ENCODE results near the gene ANO2.

Gene ANO2

GRCh38 chr12:5643266-5643665 lies 301.8 kb downstream of the ANO2 start:
- no peak overlapping the region for H3K4me3 ChIP-seq (ENCODE audit: low read depth, low read length)
- TF ChIP-seq POLR2A (IDR thresholded peaks at IDR 0.05; ENCODE audit: extremely low read depth, insufficient read length) (no peak), MYC (IDR thresholded peaks at IDR 0.05; ENCODE audit: low read depth, low read length) (no peak), MAX (IDR thresholded peaks at IDR 0.05; ENCODE audit: low read depth, low read length) (no peak)
- TF ChIP-seq, protein P1, sequence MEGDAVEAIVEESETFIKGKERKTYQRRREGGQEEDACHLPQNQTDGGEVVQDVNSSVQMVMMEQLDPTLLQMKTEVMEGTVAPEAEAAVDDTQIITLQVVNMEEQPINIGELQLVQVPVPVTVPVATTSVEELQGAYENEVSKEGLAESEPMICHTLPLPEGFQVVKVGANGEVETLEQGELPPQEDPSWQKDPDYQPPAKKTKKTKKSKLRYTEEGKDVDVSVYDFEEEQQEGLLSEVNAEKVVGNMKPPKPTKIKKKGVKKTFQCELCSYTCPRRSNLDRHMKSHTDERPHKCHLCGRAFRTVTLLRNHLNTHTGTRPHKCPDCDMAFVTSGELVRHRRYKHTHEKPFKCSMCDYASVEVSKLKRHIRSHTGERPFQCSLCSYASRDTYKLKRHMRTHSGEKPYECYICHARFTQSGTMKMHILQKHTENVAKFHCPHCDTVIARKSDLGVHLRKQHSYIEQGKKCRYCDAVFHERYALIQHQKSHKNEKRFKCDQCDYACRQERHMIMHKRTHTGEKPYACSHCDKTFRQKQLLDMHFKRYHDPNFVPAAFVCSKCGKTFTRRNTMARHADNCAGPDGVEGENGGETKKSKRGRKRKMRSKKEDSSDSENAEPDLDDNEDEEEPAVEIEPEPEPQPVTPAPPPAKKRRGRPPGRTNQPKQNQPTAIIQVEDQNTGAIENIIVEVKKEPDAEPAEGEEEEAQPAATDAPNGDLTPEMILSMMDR (IDR thresholded peaks at IDR 0.05; ENCODE audit: low read depth, low read length): no peak
- DNase-seq (ENCODE audit: low read depth): no peak

- H3K4me3 ChIP-seq (ENCODE audit: low read depth, low read length): no peak overlapping the region
- TF ChIP-seq, protein P1 (IDR thresholded peaks at IDR 0.05; ENCODE audit: low read depth, low read length): no peak
- no peak for DNase-seq (ENCODE audit: low read depth)
Observed at GRCh38 chr12:5637698-5638097, 307.4 kb downstream of the ANO2 start.

GRCh38 chr12:5636907-5637306 lies 308.2 kb downstream of the ANO2 start:
- no peak overlapping the region for H3K4me3 ChIP-seq (ENCODE audit: low read depth, low read length)
- no peak for TF ChIP-seq POLR2A (IDR thresholded peaks at IDR 0.05; ENCODE audit: extremely low read depth, insufficient read length)
- TF ChIP-seq MYC (IDR thresholded peaks at IDR 0.05; ENCODE audit: low read depth, low read length): no peak
- TF ChIP-seq MAX (IDR thresholded peaks at IDR 0.05; ENCODE audit: low read depth, low read length): no peak
- TF ChIP-seq, protein P1 (IDR thresholded peaks at IDR 0.05; ENCODE audit: low read depth, low read length): no peak
- no peak for DNase-seq (ENCODE audit: low read depth)

DNA sequence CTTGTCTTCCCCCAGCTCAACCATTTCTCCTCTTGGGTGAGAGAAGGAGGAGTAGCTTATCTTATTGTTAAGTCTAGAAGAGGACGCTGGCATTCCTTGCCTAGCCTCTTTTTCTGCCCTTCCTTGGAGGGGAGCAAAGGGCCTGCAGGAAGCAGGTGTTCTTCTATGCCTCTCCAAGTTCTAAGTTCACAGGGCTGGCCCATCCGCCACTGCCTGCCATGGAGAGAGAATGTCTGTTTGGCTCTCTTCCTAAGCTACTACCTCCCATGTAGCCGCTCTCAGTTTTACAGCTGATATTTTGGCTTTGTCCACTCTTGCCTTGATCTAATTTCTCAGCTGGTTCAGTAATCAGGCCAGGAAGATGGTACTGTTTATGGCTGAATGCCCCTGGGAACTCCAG lies 312.0 kb downstream of the ANO2 start:
- TF ChIP-seq MYC (IDR thresholded peaks at IDR 0.05; ENCODE audit: low read depth, low read length) (no peak), MAX (IDR thresholded peaks at IDR 0.05; ENCODE audit: low read depth, low read length) (no peak), POLR2A (IDR thresholded peaks at IDR 0.05; ENCODE audit: extremely low read depth, insufficient read length) (no peak)
- TF ChIP-seq, protein P1 (IDR thresholded peaks at IDR 0.05; ENCODE audit: low read depth, low read length): no peak

GRCh38 chr12:5632453-5632852 lies 312.6 kb downstream of the ANO2 start:
- DNase-seq (ENCODE audit: low read depth): no peak
- TF ChIP-seq MAX (IDR thresholded peaks at IDR 0.05; ENCODE audit: low read depth, low read length) (no peak), POLR2A (IDR thresholded peaks at IDR 0.05; ENCODE audit: extremely low read depth, insufficient read length) (no peak), MYC (IDR thresholded peaks at IDR 0.05; ENCODE audit: low read depth, low read length) (no peak)
- TF ChIP-seq, protein P1 (IDR thresholded peaks at IDR 0.05; ENCODE audit: low read depth, low read length): no peak
- H3K4me3 ChIP-seq (ENCODE audit: low read depth, low read length): no peak overlapping the region

More for the DNA sequence above, 312.0 kb downstream of the ANO2 start:
- DNase-seq (ENCODE audit: low read depth): no peak
- no peak overlapping the region for H3K4me3 ChIP-seq (ENCODE audit: low read depth, low read length)

GRCh38 chr12:5631497-5631896 lies 313.6 kb downstream of the ANO2 start:
- H3K4me3 ChIP-seq (ENCODE audit: low read depth, low read length): no peak overlapping the region
- no peak for DNase-seq (ENCODE audit: low read depth)
- no peak for TF ChIP-seq MYC (IDR thresholded peaks at IDR 0.05; ENCODE audit: low read depth, low read length)
- no peak for TF ChIP-seq MAX (IDR thresholded peaks at IDR 0.05; ENCODE audit: low read depth, low read length)
- TF ChIP-seq POLR2A (IDR thresholded peaks at IDR 0.05; ENCODE audit: extremely low read depth, insufficient read length): no peak
- TF ChIP-seq, protein P1 (IDR thresholded peaks at IDR 0.05; ENCODE audit: low read depth, low read length): no peak

Data from NB4 (cell line).